H9 (cell line): ENCODE results near the gene RAD23B. TPM values are rescaled to one million over a fixed set of nuclear protein-coding genes. Genes with fewer than 3 reads are reported as not detected.

Experiments used
- DNase-seq: peaks from one replicate; pipeline ENCODE4 v3.0.0-alpha.2; 2017
- H2AFZ ChIP-seq: one replicate; pipeline ENCODE4 v1.6.1; 2013; ENCODE audit warnings: mild to moderate bottlenecking, low read length, control low read depth, moderate library complexity
- H2AK5ac ChIP-seq: 2 replicates; pipeline ENCODE4 v1.6.1; 2013; ENCODE audit warnings: low read length, control low read depth, mixed read lengths; ENCODE audit not compliant: insufficient read length
- H2BK120ac ChIP-seq: one replicate; pipeline ENCODE4 v1.6.1; 2013; ENCODE audit warnings: low read depth, mild to moderate bottlenecking, low read length, control low read depth, inconsistent platforms; ENCODE audit not compliant: poor library complexity, severe bottlenecking
- H2BK12ac ChIP-seq: 2 replicates; pipeline ENCODE4 v1.6.1; 2013; ENCODE audit warnings: low read length, control low read depth, mixed read lengths, low read depth; ENCODE audit not compliant: insufficient read length
- H2BK15ac ChIP-seq: 2 replicates; pipeline ENCODE4 v1.6.1; 2013; ENCODE audit warnings: low read depth, low read length, control low read depth
- H2BK20ac ChIP-seq: one replicate; pipeline ENCODE4 v1.6.1; 2013; ENCODE audit warnings: low read depth, mild to moderate bottlenecking, low read length, control low read depth, inconsistent platforms; ENCODE audit not compliant: poor library complexity, severe bottlenecking
- H2BK5ac ChIP-seq: 2 replicates; pipeline ENCODE4 v1.6.1; 2013; ENCODE audit warnings: low read length, control low read depth, mixed read lengths; ENCODE audit not compliant: insufficient read length
- H3K14ac ChIP-seq: 2 replicates; pipeline ENCODE4 v1.6.1; 2013; ENCODE audit warnings: low read length, control low read depth; ENCODE audit not compliant: insufficient read depth
- H3K18ac ChIP-seq: 2 replicates; pipeline ENCODE4 v1.6.1; 2013; ENCODE audit warnings: low read depth, mild to moderate bottlenecking, mixed read lengths, low read length, control low read depth; ENCODE audit not compliant: insufficient read length
- H3K23ac ChIP-seq: 2 replicates; pipeline ENCODE4 v1.6.1; 2013; ENCODE audit warnings: low read length, control low read depth, mixed read lengths, low read depth; ENCODE audit not compliant: insufficient read length
- H3K23me2 ChIP-seq: 2 replicates; pipeline ENCODE4 v1.6.1; 2013; ENCODE audit warnings: low read depth, mild to moderate bottlenecking, mixed read lengths, low read length, control low read depth; ENCODE audit not compliant: insufficient read length, poor library complexity, severe bottlenecking
- H3K27ac ChIP-seq: 2 replicates; pipeline ENCODE4 v1.5.1; 2013; ENCODE audit warnings: low read length, control low read depth, mixed read lengths, low read depth; ENCODE audit not compliant: insufficient read length
- H3K27me3 ChIP-seq: 2 replicates; pipeline ENCODE4 v1.6.1; 2013; ENCODE audit warnings: low read length, control low read depth, inconsistent platforms; ENCODE audit not compliant: insufficient read depth
- H3K4ac ChIP-seq: 2 replicates; pipeline ENCODE4 v1.6.1; 2013; ENCODE audit warnings: low read depth, mild to moderate bottlenecking, control low read depth, inconsistent platforms, low read length, moderate library complexity
- H3K4me1 ChIP-seq: 2 replicates; pipeline ENCODE4 v1.6.1; 2013; ENCODE audit warnings: low read length, control low read depth, inconsistent platforms; ENCODE audit not compliant: insufficient read depth
- H3K4me2 ChIP-seq: 2 replicates; pipeline ENCODE4 v1.6.1; 2013; ENCODE audit warnings: low read length, control low read depth, mixed read lengths; ENCODE audit not compliant: insufficient read length, insufficient read depth
- H3K56ac ChIP-seq: 2 replicates; pipeline ENCODE4 v1.6.1; 2013; ENCODE audit warnings: low read depth, mild to moderate bottlenecking, mixed read lengths, low read length, control low read depth; ENCODE audit not compliant: insufficient read length
- H3K79me1 ChIP-seq: 2 replicates; pipeline ENCODE4 v1.6.1; 2013; ENCODE audit warnings: low read depth, mild to moderate bottlenecking, moderate library complexity, low read length, control low read depth, inconsistent platforms; ENCODE audit not compliant: insufficient read depth, poor library complexity, severe bottlenecking
- H3K79me2 ChIP-seq: 2 replicates; pipeline ENCODE4 v1.6.1; 2013; ENCODE audit warnings: low read length, control low read depth, inconsistent platforms; ENCODE audit not compliant: insufficient read depth
- H3K9ac ChIP-seq: 2 replicates; pipeline ENCODE4 v1.6.1; 2013; ENCODE audit warnings: low read length, control low read depth, mixed read lengths; ENCODE audit not compliant: insufficient read length; ENCODE audit errors: extremely low read depth
- H3K9me3 ChIP-seq: one replicate; pipeline ENCODE4 v1.6.1; 2013; ENCODE audit warnings: low read depth, low read length, inconsistent platforms; ENCODE audit not compliant: control insufficient read depth
- H3T11ph ChIP-seq: one replicate; pipeline ENCODE4 v1.6.1; 2013; ENCODE audit warnings: mild to moderate bottlenecking, low read length, control low read depth, inconsistent platforms
- H4K20me1 ChIP-seq: one replicate; pipeline ENCODE4 v1.6.1; 2013; ENCODE audit not compliant: control insufficient read depth, insufficient read length, insufficient read depth
- H4K5ac ChIP-seq: 2 replicates; pipeline ENCODE4 v1.6.1; 2013; ENCODE audit warnings: low read depth, mild to moderate bottlenecking, mixed read lengths, low read length, control low read depth; ENCODE audit not compliant: insufficient read length
- H4K8ac ChIP-seq: replicated peaks from 2 replicates; pipeline ENCODE4 v1.6.1; 2013; ENCODE audit warnings: low read length, control low read depth, mixed read lengths, low read depth; ENCODE audit not compliant: insufficient read length
- H4K91ac ChIP-seq: 2 replicates; pipeline ENCODE4 v1.6.1; 2013; ENCODE audit warnings: low read depth, mild to moderate bottlenecking, moderate library complexity, mixed read lengths, low read length, control low read depth; ENCODE audit not compliant: insufficient read length
- H3K27ac Mint-ChIP-seq, 3 experiments: 2 replicates in 2 of 3; 3 replicates in 1 of 3; pipeline ENCODE4 v1.8.0; 2020 to 2021; ENCODE audit warnings: mixed read lengths in 3 of 3, mild to moderate bottlenecking in 1 of 3, moderate library complexity in 1 of 3
- H3K27me3 Mint-ChIP-seq: 2 replicates; pipeline ENCODE4 v1.8.0; 2021; ENCODE audit warnings: low read depth, mild to moderate bottlenecking, moderate library complexity, mixed read lengths
- H3K36me3 Mint-ChIP-seq, 3 experiments: 2 replicates in 2 of 3; 3 replicates in 1 of 3; pipeline ENCODE4 v1.8.0; 2020 to 2021; ENCODE audit warnings: low read depth in 3 of 3, mixed read lengths in 3 of 3; ENCODE audit not compliant: insufficient read depth in 1 of 3
- H3K4me1 Mint-ChIP-seq, 2 experiments: 2 replicates each; pipeline ENCODE4 v1.8.0; 2020; ENCODE audit warnings: mixed read lengths in 2 of 2
- H3K4me3 Mint-ChIP-seq, 2 experiments: 2 replicates in 1 of 2; 3 replicates in 1 of 2; pipeline ENCODE4 v1.8.0; 2020 to 2021; ENCODE audit warnings: mild to moderate bottlenecking in 2 of 2, mixed read lengths in 2 of 2, moderate library complexity in 1 of 2
- H3K9me3 Mint-ChIP-seq, 2 experiments: 2 replicates in 1 of 2; 3 replicates in 1 of 2; pipeline ENCODE4 v1.8.0; 2020; ENCODE audit warnings: mild to moderate bottlenecking in 2 of 2, mixed read lengths in 2 of 2, moderate library complexity in 1 of 2
- CTCF ChIP-seq: fragments of 200-600 bp; sonication (generic); conservative IDR thresholded peaks from 3 replicates; pipeline ENCODE4 v1.8.0; 2021; ENCODE audit warnings: antibody characterized with exemption, mild to moderate bottlenecking
- WGBS: extraction: QIAGEN DNeasy Blood & Tissue Kit; methylation state at CpG from one replicate; pipeline ENCODE4 v1.1.7; 2013; ENCODE audit warnings: missing lambda C conversion rate, low lambda C conversion rate, mixed read lengths; ENCODE audit not compliant: insufficient read length; ENCODE audit errors: extremely low coverage; 5-methylcytosine and 5-hydroxymethylcytosine counted together
- total RNA-seq: library from RNA; stranded (reverse); gene quantifications from 2 replicates; pipeline ENCODE4 v1.2.1, GENCODE V29; 2021

RAD23B gene
- total RNA-seq, 1 experiment from 2014 or later = 154 TPM

- no peak overlapping the region for H3K18ac ChIP-seq
- H2BK12ac ChIP-seq = no peak overlapping the region
- no peak overlapping the region for H2BK120ac ChIP-seq
- no peak overlapping the region for H3T11ph ChIP-seq
- H3K27me3 Mint-ChIP-seq = no peaks in the 10 kb centered on the region
- H3K56ac ChIP-seq = no peak overlapping the region
- H3K27ac Mint-ChIP-seq = no peak overlapping the region
- no peak overlapping the region for H3K4me2 ChIP-seq
- no peak overlapping the region for H4K91ac ChIP-seq
- H3K9me3 Mint-ChIP-seq = peaks cover 0 to 2% of the 10 kb centered on the region in 2 experiments; a peak in 1 of 5 replicates
- H3K27me3 ChIP-seq = no peaks in the 10 kb centered on the region
- no peak overlapping the region for H3K23ac ChIP-seq
- no peaks in the 10 kb centered on the region for H3K79me2 ChIP-seq
- TF ChIP-seq CTCF = no peak
- no peaks in the 10 kb centered on the region; the same call in 1 of the 2 replicates for H3K4me1 ChIP-seq
- no peak overlapping the region for H3K9ac ChIP-seq
- no CpG with 5 or more reads among the region's 7 CpGs for WGBS
- H3K27ac ChIP-seq = no peak overlapping the region
- H2BK20ac ChIP-seq = no peak overlapping the region
- no peak overlapping the region for H3K4ac ChIP-seq
- H3K9me3 ChIP-seq = no peaks in the 10 kb centered on the region
- no peak overlapping the region for H4K8ac ChIP-seq
- no peak overlapping the region; the same call in 1 of the 2 replicates for H3K14ac ChIP-seq
- H4K5ac ChIP-seq = no peak overlapping the region
- no peaks in the 10 kb centered on the region for H4K20me1 ChIP-seq
- no peak overlapping the region for H2BK5ac ChIP-seq
- no peak overlapping the region for H2BK15ac ChIP-seq
- no peak for DNase-seq
- no peak overlapping the region for H2AFZ ChIP-seq
- no peak overlapping the region for H2AK5ac ChIP-seq
- no peak overlapping the region for H3K4me3 Mint-ChIP-seq
- peaks cover 7 to 9% of the 10 kb centered on the region in 2 experiments for H3K4me1 Mint-ChIP-seq
- H3K36me3 Mint-ChIP-seq = no peaks in the 10 kb centered on the region
- H3K79me1 ChIP-seq = no peaks in the 10 kb centered on the region
- H3K23me2 ChIP-seq = no peaks in the 10 kb centered on the region
Measured at GRCh38 chr9:107360098-107360497, 77.0 kb downstream of the RAD23B start.
